ENCODE data around the gene MRPL10.

Gene MRPL10

DNA sequence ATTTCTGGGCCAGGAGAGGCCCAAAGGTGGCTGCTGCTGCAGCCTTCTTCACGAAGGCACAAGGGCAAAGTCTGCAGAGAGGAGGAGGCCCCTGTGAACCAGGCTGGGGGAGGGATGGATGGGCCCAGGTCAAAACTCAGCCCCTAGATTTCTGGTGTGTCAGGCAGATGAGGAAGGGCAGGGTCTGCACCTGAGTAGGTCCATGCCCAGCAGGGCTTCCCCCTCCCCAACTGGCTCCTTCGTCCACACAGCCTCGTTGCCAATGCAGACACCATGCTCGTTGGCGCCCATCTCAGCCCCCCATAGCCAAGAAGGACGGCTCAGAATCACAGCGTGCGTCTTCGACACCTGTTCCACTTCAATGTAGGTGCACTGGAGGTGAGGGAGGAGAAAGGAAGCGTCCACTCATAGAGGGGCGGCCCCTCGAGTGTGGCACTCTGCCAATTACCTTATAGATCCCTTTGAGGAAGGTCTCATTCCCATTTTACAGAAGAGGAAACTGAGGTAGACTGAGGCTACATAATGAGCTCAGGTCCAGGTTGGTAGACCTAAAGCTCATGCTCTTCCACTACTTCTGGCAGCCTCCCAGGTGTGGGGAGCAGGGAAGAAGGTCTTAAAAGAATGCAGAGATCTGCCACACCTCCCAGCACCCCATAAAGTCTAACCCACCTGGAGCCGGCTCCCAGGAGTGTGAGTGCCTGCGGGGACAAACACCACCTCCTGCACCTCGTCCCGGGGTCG, 8.8 kb upstream of the MRPL10 start:
- no peak for DNase-seq (ENCODE audit: low read depth)
- TF ChIP-seq, protein P1, sequence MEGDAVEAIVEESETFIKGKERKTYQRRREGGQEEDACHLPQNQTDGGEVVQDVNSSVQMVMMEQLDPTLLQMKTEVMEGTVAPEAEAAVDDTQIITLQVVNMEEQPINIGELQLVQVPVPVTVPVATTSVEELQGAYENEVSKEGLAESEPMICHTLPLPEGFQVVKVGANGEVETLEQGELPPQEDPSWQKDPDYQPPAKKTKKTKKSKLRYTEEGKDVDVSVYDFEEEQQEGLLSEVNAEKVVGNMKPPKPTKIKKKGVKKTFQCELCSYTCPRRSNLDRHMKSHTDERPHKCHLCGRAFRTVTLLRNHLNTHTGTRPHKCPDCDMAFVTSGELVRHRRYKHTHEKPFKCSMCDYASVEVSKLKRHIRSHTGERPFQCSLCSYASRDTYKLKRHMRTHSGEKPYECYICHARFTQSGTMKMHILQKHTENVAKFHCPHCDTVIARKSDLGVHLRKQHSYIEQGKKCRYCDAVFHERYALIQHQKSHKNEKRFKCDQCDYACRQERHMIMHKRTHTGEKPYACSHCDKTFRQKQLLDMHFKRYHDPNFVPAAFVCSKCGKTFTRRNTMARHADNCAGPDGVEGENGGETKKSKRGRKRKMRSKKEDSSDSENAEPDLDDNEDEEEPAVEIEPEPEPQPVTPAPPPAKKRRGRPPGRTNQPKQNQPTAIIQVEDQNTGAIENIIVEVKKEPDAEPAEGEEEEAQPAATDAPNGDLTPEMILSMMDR (IDR thresholded peaks at IDR 0.05; ENCODE audit: low read depth, low read length, missing control alignments), result no peak
- peak overlapping the region; percentile 70 for H3K4me3 ChIP-seq (ENCODE audit: low read depth, low read length)
- in situ Hi-C loops (cut with HindIII; ENCODE audit: low sequenced_read_pairs), result no loop called here

DNA sequence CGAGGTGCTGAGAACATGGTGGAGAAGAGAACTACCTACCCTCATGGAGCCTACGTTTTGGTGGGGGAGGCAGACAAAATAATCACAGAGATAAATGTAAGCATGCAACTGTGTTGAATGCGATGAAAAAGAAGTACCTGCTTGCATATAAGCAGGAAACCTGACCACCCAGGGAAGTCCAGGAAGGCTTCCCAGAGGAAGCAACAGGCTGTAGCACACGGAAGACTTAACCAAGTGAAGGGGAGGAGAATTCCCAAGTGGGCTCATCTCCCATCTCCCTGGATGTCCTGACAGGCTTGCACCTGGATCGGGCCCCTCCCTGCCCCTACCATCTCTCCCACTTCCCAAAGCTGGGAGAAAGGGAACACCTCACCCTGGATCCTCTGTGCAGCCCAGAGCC, 7.7 kb upstream of the MRPL10 start:
- no peak overlapping the region for H3K4me3 ChIP-seq (ENCODE audit: low read depth, low read length)
- in situ Hi-C loops (cut with HindIII; ENCODE audit: low sequenced_read_pairs), result no loop called here
- no peak for DNase-seq (ENCODE audit: low read depth)
- TF ChIP-seq, protein P1 (IDR thresholded peaks at IDR 0.05; ENCODE audit: low read depth, low read length, missing control alignments), result no peak

DNA sequence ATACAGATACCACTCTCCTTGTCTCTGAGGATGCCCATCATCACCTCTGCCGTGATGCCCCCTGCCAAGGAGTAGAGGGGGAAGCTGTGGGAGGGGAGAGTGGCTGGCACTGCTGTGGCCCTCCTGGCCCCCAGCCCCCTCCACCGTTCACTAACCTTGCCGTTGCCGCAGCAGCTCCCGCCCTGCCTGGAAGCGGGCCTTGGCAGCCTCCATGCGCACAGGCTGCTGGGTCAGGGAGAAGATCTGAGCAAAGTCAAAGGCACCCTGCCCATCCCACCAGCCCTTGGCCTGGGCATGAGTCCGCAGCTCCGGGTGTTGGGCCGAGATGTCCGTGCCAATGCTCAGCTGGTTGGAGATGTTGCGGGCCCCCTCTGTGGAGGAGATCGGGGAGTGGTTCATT, 7.3 kb upstream of the MRPL10 start:
- no peak for DNase-seq (ENCODE audit: low read depth)
- in situ Hi-C loops (cut with HindIII; ENCODE audit: low sequenced_read_pairs), result no loop called here
- no peak overlapping the region for H3K4me3 ChIP-seq (ENCODE audit: low read depth, low read length)
- TF ChIP-seq, protein P1 (IDR thresholded peaks at IDR 0.05; ENCODE audit: low read depth, low read length, missing control alignments), result no peak

DNA sequence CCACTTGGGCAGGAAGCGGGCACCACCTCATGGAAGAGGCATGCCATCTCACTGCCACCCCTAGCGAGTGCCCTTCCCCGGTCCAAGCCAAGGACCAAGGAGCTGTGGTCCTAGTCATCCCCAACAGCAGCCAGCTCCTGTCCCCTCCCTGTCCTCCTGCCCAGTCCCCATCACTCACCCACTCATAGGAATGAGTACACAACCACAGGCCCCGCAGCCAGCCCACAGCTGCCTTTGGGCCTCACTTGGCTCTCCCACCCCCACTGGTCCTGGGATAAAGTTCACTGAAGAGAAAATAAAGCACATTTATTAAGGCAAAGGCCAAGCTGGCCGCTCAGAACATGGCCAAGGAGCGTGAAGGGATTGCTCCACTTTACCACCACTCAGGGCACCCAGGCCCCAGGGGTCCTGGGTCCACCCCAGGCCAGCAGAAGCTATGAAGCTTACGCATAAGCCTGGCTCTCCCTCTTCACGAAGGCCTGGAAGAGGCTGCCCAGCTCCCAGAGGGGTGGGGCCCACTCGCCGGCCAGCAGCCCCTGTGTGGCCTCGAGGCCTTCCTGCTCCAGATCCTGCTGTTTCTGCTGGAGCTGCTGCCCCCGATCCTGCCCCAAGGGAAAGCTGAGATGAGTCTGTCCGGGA, 6.2 kb upstream of the MRPL10 start:
- in situ Hi-C loops (cut with HindIII; ENCODE audit: low sequenced_read_pairs), result no loop called here
- no peak overlapping the region for H3K4me3 ChIP-seq (ENCODE audit: low read depth, low read length)
- DNase-seq (ENCODE audit: low read depth), result no peak
- TF ChIP-seq, protein P1 (IDR thresholded peaks at IDR 0.05; ENCODE audit: low read depth, low read length, missing control alignments), result no peak

DNA sequence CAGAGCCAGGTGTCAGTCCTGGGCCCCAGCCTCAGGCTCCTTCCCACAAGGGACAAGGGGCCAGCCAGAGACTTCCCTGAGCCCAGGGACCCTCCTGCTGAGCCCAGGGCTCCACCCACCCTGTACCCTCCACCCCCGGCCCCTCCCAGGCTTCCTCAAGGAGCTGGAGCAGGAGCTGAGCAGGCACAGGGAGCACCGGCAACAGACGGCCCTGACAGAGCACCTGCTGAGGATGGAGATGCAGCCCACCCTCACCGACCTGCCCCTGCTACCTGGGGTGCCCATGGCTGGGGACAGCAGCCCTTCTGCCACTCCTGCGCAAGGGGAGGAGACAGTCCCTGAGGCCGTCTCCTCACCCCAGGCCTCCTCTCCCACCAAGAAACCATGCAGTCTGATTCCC, 5.3 kb upstream of the MRPL10 start:
- H3K4me3 ChIP-seq (ENCODE audit: low read depth, low read length), result no peak overlapping the region
- TF ChIP-seq, protein P1 (IDR thresholded peaks at IDR 0.05; ENCODE audit: low read depth, low read length, missing control alignments), result no peak
- in situ Hi-C loops (cut with HindIII; ENCODE audit: low sequenced_read_pairs), result no loop called here
- no peak for DNase-seq (ENCODE audit: low read depth)

DNA sequence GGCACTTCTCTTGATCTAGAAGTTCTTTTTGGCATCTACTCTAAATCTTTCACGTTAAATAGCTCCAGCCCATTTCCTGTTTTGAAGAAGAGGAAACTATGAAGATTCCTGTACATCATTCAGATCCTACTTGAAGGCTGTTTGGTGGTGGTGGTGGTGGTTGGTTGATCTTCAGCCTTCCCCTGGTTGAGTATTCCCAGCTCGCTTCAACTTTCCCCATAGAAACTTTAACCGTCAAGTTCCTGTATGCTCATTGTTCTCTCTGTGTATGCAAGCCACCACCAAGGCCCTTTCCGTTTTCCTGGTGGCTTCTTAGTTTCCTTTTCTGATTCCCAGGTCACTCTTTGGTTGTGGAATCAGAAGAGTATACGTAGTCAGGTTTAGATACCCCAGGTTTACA, 3.4 kb upstream of the MRPL10 start:
- TF ChIP-seq, protein P1 (IDR thresholded peaks at IDR 0.05; ENCODE audit: low read depth, low read length, missing control alignments), result no peak
- H3K4me3 ChIP-seq (ENCODE audit: low read depth, low read length), result no peak overlapping the region
- DNase-seq (ENCODE audit: low read depth), result no peak
- in situ Hi-C loops (cut with HindIII; ENCODE audit: low sequenced_read_pairs), result no loop called here
